ENCODE data around the gene ARVCF.

The ARVCF gene

GRCh38 chr22:19971276-19972124, 45.1 kb downstream of the ARVCF start:
- DNase-seq, result no peak

- peak; percentile 30 for DNase-seq
Measured at GRCh38 chr22:19970479-19971275, 45.9 kb downstream of the ARVCF start.

GRCh38 chr22:19970031-19970478, 46.6 kb downstream of the ARVCF start:
- DNase-seq, result no peak

DNA sequence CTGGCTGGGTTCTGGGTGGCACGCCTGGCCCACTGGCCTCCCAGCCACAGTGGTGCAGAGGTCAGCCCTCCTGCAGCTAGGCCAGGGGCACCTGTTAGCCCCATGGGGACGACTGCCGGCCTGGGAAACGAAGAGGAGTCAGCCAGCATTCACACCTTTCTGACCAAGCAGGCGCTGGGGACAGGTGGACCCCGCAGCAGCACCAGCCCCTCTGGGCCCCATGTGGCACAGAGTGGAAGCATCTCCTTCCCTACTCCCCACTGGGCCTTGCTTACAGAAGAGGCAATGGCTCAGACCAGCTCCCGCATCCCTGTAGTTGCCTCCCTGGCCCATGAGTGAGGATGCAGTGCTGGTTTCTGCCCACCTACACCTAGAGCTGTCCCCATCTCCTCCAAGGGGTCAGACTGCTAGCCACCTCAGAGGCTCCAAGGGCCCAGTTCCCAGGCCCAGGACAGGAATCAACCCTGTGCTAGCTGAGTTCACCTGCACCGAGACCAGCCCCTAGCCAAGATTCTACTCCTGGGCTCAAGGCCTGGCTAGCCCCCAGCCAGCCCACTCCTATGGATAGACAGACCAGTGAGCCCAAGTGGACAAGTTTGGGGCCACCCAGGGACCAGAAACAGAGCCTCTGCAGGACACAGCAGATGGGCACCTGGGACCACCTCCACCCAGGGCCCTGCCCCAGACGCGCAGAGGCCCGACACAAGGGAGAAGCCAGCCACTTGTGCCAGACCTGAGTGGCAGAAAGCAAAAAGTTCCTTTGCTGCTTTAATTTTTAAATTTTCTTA, 47.3 kb downstream of the ARVCF start:
- no peak for DNase-seq

GRCh38 chr22:19968450-19968891, 48.2 kb downstream of the ARVCF start:
- DNase-seq, result no peak

GRCh38 chr22:19967850-19968449, 48.7 kb downstream of the ARVCF start:
- DNase-seq, result no peak

GRCh38 chr22:19966908-19967750, 49.5 kb downstream of the ARVCF start:
- DNase-seq, result no peak

DNA sequence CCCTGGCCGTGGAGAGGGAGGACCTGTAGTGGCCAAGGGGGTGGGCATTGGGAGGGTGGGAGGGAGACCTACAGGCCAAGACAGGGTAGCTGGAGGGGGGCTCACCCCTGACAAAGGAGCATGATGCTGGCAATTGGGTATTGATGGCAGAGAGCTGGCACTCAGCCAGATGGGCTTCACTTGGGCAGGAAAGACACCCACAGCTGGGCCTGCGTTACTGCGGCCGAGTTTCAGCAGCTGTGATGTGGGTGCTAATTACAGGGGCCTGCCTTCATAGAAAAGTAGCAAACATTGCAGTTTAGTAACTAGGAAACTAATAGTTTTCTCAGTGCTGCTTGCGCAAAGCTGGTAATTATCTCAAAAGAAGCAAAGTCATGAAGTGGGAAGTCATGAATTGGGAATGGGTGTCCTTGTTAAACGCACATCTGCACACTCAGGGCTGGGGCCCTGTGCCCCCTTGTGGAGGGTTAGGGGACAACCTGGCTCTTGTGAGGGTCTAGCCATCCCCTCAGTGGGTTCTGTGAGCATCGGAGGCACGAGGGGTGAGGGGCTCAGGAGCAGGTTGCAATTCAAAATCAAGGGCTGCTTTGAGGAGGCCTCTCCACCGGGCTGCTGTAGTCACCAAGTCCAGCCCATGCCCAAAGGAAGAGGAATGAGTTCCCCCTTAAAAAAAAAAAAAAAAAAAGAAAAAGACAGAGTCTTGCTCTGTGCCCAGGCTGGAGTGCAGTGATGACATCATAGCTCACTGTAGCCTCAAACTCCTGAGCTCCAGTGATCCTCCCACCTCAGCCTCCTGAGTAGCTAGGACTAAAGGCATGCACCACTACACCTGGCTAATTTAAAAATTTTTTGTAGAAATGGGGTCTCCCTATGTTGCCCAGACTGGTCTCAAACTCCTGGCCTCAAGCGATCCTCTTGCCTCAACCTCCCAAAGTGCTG, 50.6 kb downstream of the ARVCF start:
- DNase-seq, result no peak

GRCh38 chr22:19964701-19965386, 51.8 kb downstream of the ARVCF start:
- DNase-seq, result no peak

- DNase-seq, result no peak
Measured at GRCh38 chr22:19963863-19964642, 52.6 kb downstream of the ARVCF start.

GRCh38 chr22:19962909-19963806, 53.5 kb downstream of the ARVCF start:
- no peak for DNase-seq

DNA sequence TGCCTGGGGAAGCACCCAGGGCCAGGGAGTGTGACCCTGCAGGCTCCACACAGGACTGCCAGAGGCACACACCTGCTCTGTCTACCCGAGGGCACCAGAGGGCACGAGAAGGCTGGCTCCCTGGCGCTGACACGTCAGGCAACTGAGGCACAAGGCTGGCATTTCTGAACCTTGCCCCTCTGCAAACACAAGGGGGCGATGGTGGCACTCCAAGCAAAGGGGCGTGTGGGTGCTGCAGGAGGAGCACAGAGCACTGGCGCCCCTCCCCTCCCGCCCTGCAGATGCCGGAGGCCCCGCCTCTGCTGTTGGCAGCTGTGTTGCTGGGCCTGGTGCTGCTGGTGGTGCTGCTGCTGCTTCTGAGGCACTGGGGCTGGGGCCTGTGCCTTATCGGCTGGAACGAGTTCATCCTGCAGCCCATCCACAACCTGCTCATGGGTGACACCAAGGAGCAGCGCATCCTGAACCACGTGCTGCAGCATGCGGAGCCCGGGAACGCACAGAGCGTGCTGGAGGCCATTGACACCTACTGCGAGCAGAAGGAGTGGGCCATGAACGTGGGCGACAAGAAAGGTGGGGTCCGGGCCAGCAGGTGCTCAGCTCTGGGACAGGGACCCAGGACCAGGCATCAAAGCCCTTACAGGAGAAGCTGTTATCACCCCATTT, 54.2 kb downstream of the ARVCF start:
- peak; percentile 87 for DNase-seq

- DNase-seq, result no peak
Measured at GRCh38 chr22:19961868-19962245, 54.8 kb downstream of the ARVCF start.

DNA sequence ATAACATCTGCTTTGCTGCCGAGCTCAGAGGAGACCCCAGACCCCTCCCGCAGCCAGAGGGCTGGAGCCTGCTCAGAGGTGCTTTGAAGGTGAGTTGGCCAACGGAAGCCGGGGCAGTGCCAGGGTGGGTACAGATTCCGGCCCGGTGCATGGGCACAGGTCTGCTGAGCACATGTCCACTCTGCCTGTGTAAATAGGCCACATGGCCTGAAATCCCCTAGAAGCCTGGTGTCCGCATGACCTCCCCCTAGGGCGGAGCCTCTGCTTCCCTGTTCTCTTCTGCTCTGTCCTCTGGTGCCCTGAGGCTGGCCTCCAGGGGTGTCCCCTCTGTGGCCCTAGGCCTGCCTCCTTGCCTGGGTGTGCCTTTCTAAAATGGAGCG, 55.4 kb downstream of the ARVCF start:
- DNase-seq, result no peak

DNA sequence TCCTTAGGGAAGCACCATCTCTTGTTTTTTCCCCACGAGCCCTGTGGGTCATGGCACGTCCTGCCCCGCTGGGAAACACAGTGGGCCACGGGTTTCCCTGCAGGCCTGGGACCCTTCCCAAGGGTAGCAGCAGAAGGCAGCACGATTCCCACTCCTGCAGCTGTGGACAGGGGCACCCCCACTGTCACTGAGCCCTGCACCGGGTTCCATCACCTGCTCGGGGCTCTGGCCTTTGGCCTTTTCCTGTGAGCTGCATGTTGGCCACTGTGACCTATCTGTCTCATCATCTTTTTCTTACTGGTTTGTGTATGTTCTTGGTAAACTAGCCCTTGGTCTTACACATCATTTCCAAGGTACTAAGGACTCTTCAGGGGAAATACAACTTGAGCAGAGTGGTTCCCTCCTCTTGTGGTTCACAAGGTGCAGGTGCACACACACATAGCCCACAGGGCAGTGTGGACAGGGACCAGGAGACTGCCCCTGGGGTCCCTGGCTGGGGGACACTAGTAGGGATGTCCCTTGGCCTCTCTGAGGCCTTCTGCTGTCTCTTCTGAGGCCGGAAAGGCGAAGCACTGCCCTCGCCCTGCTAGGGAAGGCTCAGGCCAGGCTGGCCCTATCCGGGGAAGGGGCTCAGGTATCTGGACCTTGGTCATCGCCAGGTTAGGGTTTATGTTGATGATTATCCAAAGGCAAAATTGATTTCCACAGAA, 56.0 kb downstream of the ARVCF start:
- DNase-seq, result no peak

DNA sequence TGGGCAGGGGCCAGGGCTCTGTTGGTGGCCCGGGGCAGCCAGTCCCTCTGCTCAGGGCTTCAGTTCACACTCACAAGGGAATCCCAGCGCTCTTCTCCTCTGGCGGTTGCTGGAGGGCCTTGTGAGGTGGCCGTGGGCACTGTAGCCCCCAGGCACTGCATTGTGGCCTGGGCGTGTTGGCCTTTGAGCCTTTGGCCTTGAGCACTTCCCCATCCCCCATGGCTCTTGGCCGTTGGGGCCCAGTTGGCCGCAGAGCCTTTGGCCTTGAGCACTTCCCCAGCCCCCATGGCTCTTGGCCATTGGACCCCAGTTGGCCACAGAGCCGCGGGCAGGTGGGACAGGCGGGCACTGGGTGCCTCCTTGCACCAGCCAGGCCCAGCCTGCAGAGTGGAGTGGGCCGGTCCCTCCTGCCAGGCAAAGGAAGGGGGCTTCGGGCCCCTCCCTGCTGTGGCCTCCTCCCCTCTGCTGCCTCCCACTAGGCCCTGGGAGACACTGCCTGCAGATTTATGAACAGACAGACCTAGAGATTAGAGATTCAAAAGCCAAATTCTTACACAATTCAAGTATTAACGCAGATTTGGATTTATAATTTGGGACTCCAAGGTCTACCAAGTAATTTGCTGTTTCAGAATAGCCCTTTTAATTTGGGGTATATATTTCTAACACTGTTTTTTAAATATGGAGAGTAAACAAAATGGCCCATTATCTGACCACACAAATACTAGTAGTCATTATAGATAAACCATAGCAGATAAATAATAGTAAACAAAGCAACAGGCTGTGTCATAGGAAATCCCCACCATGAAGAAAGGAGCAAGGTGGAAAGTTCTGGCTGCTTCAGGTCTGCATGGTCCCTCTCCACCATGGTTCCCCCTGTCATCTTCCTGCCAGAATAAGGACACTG, 56.8 kb downstream of the ARVCF start:
- DNase-seq, result no peak

Measured in NCI-H1436 (cell line).